NB4 (cell line): Measurements from ENCODE around the gene CLEC4G.

ENCODE experiments used
- DNase-seq: peaks from one replicate; pipeline ENCODE4 v3.0.0; 2010; ENCODE audit warnings: low read depth
- H3K4me3 ChIP-seq: one replicate; pipeline ENCODE4 v1.5.1; 2011; ENCODE audit warnings: mild to moderate bottlenecking, low read depth, low read length, moderate library complexity
- CTCF ChIP-seq: IDR thresholded peaks from one replicate; pipeline ENCODE4 v1.5.1; 2012; ENCODE audit warnings: low read depth, low read length
- MAX ChIP-seq: IDR thresholded peaks from 2 replicates; pipeline ENCODE4 v1.6.1; 2011; ENCODE audit warnings: low read depth, low read length
- MYC ChIP-seq: IDR thresholded peaks from 2 replicates; pipeline ENCODE4 v1.6.1; 2011; ENCODE audit warnings: low read depth, low read length
- POLR2A ChIP-seq: IDR thresholded peaks from 2 replicates; pipeline ENCODE4 v1.6.1; 2011; ENCODE audit warnings: mild to moderate bottlenecking; ENCODE audit not compliant: insufficient read length; ENCODE audit errors: extremely low read depth

Gene CLEC4G

GRCh38 chr19:7729831-7730285 is 2.1 kb downstream of the CLEC4G start:
- no peak overlapping the region for H3K4me3 ChIP-seq
- no peak for DNase-seq
- TF ChIP-seq POLR2A (no peak), MAX (no peak), CTCF (no peak), MYC (no peak)

- TF ChIP-seq POLR2A (no peak), MYC (no peak), MAX (no peak), CTCF (no peak)
- peak; percentile 22 for DNase-seq
- H3K4me3 ChIP-seq = no peak overlapping the region
Measured at GRCh38 chr19:7729211-7729610, 2.7 kb downstream of the CLEC4G start.

- no peak for TF ChIP-seq CTCF
- TF ChIP-seq POLR2A = no peak
- no peak for DNase-seq
- no peak overlapping the region for H3K4me3 ChIP-seq
Measured at GRCh38 chr19:7725791-7726190, 6.1 kb downstream of the CLEC4G start.

- TF ChIP-seq MAX (no peak), MYC (no peak), CTCF (no peak)
- DNase-seq = no peak
- H3K4me3 ChIP-seq = no peak overlapping the region
Measured at GRCh38 chr19:7722231-7722651, 9.7 kb downstream of the CLEC4G start.

- no peak for DNase-seq
- no peak overlapping the region for H3K4me3 ChIP-seq
- TF ChIP-seq POLR2A = no peak
- TF ChIP-seq CTCF = no peak
- no peak for TF ChIP-seq MAX
- TF ChIP-seq MYC = no peak
Measured at GRCh38 chr19:7720351-7720750, 11.6 kb downstream of the CLEC4G start.

- DNase-seq = no peak
- TF ChIP-seq POLR2A = no peak
- TF ChIP-seq MAX = no peak
- TF ChIP-seq CTCF = no peak
- TF ChIP-seq MYC = no peak
- H3K4me3 ChIP-seq = no peak overlapping the region
Measured at GRCh38 chr19:7718668-7719067, 13.2 kb downstream of the CLEC4G start.
